GM15510 (cell line): ENCODE results near the gene CD151.
A peak's percentile ranks its signal among the peaks of the same experiment; 100 is the strongest.

Experiments
- POLR2A ChIP-seq: IDR thresholded peaks from 3 replicates; pipeline ENCODE4 v1.6.1; 2011; ENCODE audit warnings: borderline replicate concordance; ENCODE audit not compliant: insufficient read length; ENCODE audit errors: extremely low read depth

Gene CD151

GRCh38 chr11:827146-827896 lies 5.4 kb upstream of the CD151 start:
- peak; percentile 49 for TF ChIP-seq POLR2A

- no peak for TF ChIP-seq POLR2A
These were observed 4.9 kb upstream of the CD151 start, which contains the start of gene CRACR2B for GRCh38 chr11:827897-828192. Gene CRACR2B (plus strand): TSS chr11:827919. CDS start chr11:828608, 689 bp downstream.

GRCh38 chr11:828506-829175 lies 4.1 kb upstream of the CD151 start:
- TF ChIP-seq POLR2A = no peak

GRCh38 chr11:829176-829846 lies 3.4 kb upstream of the CD151 start:
- TF ChIP-seq POLR2A = no peak

- peak; percentile 7 for TF ChIP-seq POLR2A
These were observed 2.9 kb upstream of the CD151 start for GRCh38 chr11:829847-830294.

GRCh38 chr11:830295-831117 lies 2.2 kb upstream of the CD151 start:
- no peak for TF ChIP-seq POLR2A

- TF ChIP-seq POLR2A = no peak
These were observed 1.5 kb upstream of the CD151 start for GRCh38 chr11:831118-831864.

- no peak for TF ChIP-seq POLR2A
These were observed 707 bp upstream of the CD151 start for GRCh38 chr11:831961-832528.

- TF ChIP-seq POLR2A = no peak
These were observed 501 bp downstream of the CD151 start for GRCh38 chr11:833114-833791.

- no peak for TF ChIP-seq POLR2A
These were observed 1.1 kb downstream of the CD151 start for GRCh38 chr11:833849-834311.

GRCh38 chr11:834371-835316 lies 1.9 kb downstream of the CD151 start:
- TF ChIP-seq POLR2A = no peak

GRCh38 chr11:836274-836673 lies 3.5 kb downstream of the CD151 start:
- no peak for TF ChIP-seq POLR2A

GRCh38 chr11:836700-837099 lies 3.9 kb downstream of the CD151 start:
- no peak for TF ChIP-seq POLR2A
